HepG2 (cell line): ENCODE results near the gene NME7. TPM values are rescaled to one million over a fixed set of nuclear protein-coding genes. Genes with fewer than 3 reads are reported as not detected.

Experiments used
- BRF2 ChIP-seq: sonication (generic); formaldehyde crosslinking; IDR thresholded peaks from 2 replicates; pipeline ENCODE4 v1.8.1; 2022; ENCODE audit warnings: mild to moderate bottlenecking, missing genetic modification reagents
- KLF15 ChIP-seq: sonication (generic); formaldehyde crosslinking; IDR thresholded peaks from 2 replicates; pipeline ENCODE4 v1.8.1; 2023; ENCODE audit warnings: borderline replicate concordance, mild to moderate bottlenecking, inconsistent platforms, missing genetic modification reagents, mixed read lengths
- POGZ ChIP-seq: sonication (generic); formaldehyde crosslinking; IDR thresholded peaks from 2 replicates; pipeline ENCODE4 v1.4.0; 2020; ENCODE audit warnings: mild to moderate bottlenecking, missing genetic modification reagents
- PRDM4 ChIP-seq: sonication (generic); formaldehyde crosslinking; IDR thresholded peaks from 2 replicates; pipeline ENCODE4 v1.9.0; 2021; ENCODE audit warnings: missing genetic modification reagents, borderline replicate concordance
- SMC3 ChIP-seq: IDR thresholded peaks from 2 replicates; pipeline ENCODE4 v1.6.1; 2011; ENCODE audit warnings: low read length, improper control_type of control experiment
- SMYD3 ChIP-seq: sonication (generic); formaldehyde crosslinking; IDR thresholded peaks from 2 replicates; pipeline ENCODE4 v1.8.1; 2023; ENCODE audit warnings: mild to moderate bottlenecking, missing genetic modification reagents
- SNAPC5 ChIP-seq: sonication (generic); formaldehyde crosslinking; IDR thresholded peaks from 2 replicates; pipeline ENCODE4 v1.8.1; 2023; ENCODE audit warnings: mild to moderate bottlenecking, missing genetic modification reagents, borderline replicate concordance
- ZBTB10 ChIP-seq: sonication (generic); formaldehyde crosslinking; IDR thresholded peaks from 2 replicates; pipeline ENCODE4 v1.4.0; 2020; ENCODE audit warnings: missing genetic modification reagents, borderline replicate concordance
- ZFP82 ChIP-seq: sonication (generic); formaldehyde crosslinking; IDR thresholded peaks from 2 replicates; pipeline ENCODE4 v1.5.1; 2020; ENCODE audit warnings: mild to moderate bottlenecking, missing genetic modification reagents, borderline replicate concordance
- ZHX1 ChIP-seq: sonication (generic); formaldehyde crosslinking; IDR thresholded peaks from 2 replicates; pipeline ENCODE4 v1.8.1; 2022; ENCODE audit warnings: low read depth, mild to moderate bottlenecking, missing genetic modification reagents
- ZNF574 ChIP-seq: sonication (generic); formaldehyde crosslinking; IDR thresholded peaks from 2 replicates; pipeline ENCODE4 v1.4.0; 2020; ENCODE audit warnings: missing genetic modification reagents
- ZNF691 ChIP-seq: sonication (generic); formaldehyde crosslinking; IDR thresholded peaks from 2 replicates; pipeline ENCODE4 v1.4.0; 2020; ENCODE audit warnings: missing genetic modification reagents, low read depth, mild to moderate bottlenecking, borderline replicate concordance
- ZNF776 ChIP-seq: sonication (generic); formaldehyde crosslinking; IDR thresholded peaks from 2 replicates; pipeline ENCODE4 v1.4.0; 2020; ENCODE audit warnings: mild to moderate bottlenecking, missing genetic modification reagents
- ZNF782 ChIP-seq: sonication (generic); formaldehyde crosslinking; IDR thresholded peaks from 2 replicates; pipeline ENCODE4 v1.4.0; 2020; ENCODE audit warnings: missing genetic modification reagents, mild to moderate bottlenecking, borderline replicate concordance
- polyA plus RNA-seq, 8 experiments: library from polyadenylated mRNA; depleted of rRNA in 3 of 8; stranded (reverse) in 7 of 8; unstranded in 1 of 8; fragments of >200 nt; fragmentation: Illumina TruSeq in 4 of 8; extraction: Trizol in 4 of 8; gene quantifications; 2 replicates each; pipeline versions ENCODE4 v1.2.1 to v1.2.3, GENCODE V29; 2011 to 2016; ENCODE audit warnings: low read depth in 4 of 8, missing spikeins in 1 of 8, mixed read lengths in 1 of 8; ENCODE audit not compliant: insufficient read depth in 1 of 8
- total RNA-seq, 5 experiments: library from RNA; depleted of rRNA; stranded (reverse); fragments of >200 nt; fragmentation: Illumina TruSeq; extraction: Trizol; gene quantifications; 2 replicates each; pipeline ENCODE4 v1.2.3, GENCODE V29; 2016; ENCODE audit warnings: low read depth in 1 of 5

The NME7 gene
- total and polyA plus RNA-seq, 2 of the 13 experiments (the other 11 are each of a cell fraction or from before 2014, with no cell fraction given) = 9.4 to 22.5 TPM

- TF ChIP-seq ZHX1 (CRISPR knock-in tag) = no peak
- TF ChIP-seq POGZ (CRISPR knock-in tag) = 0 out of 2 replicates have a peak, but pooled peaks have one; percentile 43
- no peak for TF ChIP-seq KLF15 (CRISPR knock-in tag)
- no peak for TF ChIP-seq ZNF574
- TF ChIP-seq PRDM4 (CRISPR knock-in tag) = no peak
- no peak for TF ChIP-seq ZBTB10 (CRISPR knock-in tag)
- TF ChIP-seq ZNF782 (CRISPR knock-in tag) = no peak
- no peak for TF ChIP-seq ZFP82 (CRISPR knock-in tag)
- TF ChIP-seq SNAPC5 (CRISPR knock-in tag) = no peak
- no peak for TF ChIP-seq ZNF776 (CRISPR knock-in tag)
- TF ChIP-seq SMC3 = no peak
- TF ChIP-seq BRF2 = no peak
- TF ChIP-seq ZNF691 (CRISPR knock-in tag) = no peak
- no peak for TF ChIP-seq SMYD3
Observed at GRCh38 chr1:169144941-169145626, 222.5 kb downstream of the NME7 start (continued).
